DMS 273 (cell line): ENCODE measurements around the gene ACP5.
"Not testable (repeated sequence)": the region's sequence is repeated elsewhere in the genome, so short reads cannot be mapped to it uniquely, and the experiment has no call there.

Experiments used
- DNase-seq: peaks from one replicate; lab custom pipeline; 2025; ENCODE audit not compliant: unreplicated experiment; lab: John Stamatoyannopoulos, UW

Gene ACP5

DNA sequence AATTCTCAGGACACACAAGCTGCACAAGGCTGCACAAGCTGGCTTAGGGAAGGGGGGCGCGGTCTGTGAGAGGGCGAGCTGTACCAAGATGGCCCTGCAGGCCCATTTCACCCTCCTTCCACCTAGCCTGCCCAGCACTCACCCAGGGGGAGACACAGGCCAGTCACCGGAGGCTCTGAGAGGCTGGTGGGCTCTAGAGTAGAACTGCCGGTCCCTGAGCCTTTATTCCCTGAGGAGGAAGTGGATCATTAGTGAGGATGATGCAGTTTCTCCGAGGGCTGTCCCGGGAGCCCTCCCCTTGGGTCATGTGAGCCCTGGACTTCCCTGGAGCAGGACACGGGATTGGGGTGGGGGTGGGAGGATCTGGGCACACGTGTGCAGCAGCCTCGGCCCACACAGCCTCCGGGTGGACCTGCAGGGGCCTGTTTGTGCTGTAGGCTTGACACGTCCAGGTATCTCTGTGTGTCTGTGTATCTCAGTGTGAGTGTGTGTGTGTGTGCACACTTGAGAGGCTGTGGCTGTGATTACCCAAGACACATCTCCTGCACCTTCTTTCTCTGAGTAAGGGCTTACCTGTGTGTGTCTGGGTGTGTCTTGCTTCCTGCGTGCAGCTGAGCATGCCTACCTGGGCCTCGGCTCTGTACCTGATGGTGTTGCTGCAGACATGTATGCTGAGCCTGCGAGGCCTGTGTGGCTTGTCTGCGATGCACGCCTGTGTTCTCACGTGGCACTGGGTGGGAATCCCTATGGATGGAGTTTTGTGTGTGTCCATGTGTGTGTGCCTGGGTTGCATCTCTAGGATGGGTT is at the start of gene ACP5:
Gene ACP5, minus strand, starts transcription at position 195 of the 807 bp plus-strand sequence. CDS start 328 bp downstream, outside the sequence.
- DNase-seq, result no peak

- DNase-seq, result no peak
These were observed 48.8 kb upstream of the ACP5 start for GRCh38 chr19:11626252-11626651.

- DNase-seq, result no peak
These were observed 46.6 kb upstream of the ACP5 start for GRCh38 chr19:11624069-11624463.

DNA sequence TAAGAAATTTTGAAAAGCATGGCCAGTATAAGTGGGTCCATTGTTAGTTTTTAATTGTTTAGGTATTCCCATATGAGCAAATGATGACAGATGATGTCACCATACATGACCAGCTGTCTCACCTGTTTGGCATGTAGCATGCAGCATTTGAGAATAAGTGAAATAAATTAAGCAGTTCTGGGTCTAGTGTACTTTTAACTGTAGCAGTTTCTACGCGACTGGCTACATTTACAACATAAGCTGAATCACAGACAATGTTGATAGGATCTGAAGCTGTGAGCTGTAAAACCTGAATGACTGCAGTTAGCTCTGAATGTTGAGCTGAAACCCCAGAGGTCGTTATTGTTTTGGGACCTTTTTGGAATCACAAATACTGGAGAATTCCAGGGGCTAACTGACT is 45.0 kb upstream of the ACP5 start:
- DNase-seq, result not testable (repeated sequence)

DNA sequence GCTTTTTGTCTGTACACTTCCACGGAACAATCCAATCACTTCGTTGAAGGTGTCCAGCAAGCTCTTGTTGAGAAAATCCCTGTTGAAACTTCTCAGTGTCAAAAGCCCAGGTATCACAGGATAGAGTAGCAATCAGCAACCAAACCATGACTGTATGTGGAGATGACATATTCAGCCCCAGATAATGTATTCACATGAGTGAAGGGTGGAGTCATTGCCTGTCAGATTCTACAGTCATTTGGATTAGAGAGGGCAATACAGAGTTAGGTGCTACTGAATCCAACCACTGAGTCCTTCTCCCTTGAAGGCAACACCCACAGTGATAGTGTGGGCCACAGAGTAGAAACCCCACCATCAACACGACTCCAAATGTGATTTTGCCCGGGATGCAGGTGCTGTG is 43.1 kb upstream of the ACP5 start:
- no peak for DNase-seq

- DNase-seq, result peak; percentile 19
These were observed 40.0 kb upstream of the ACP5 start for GRCh38 chr19:11617180-11618062.

- DNase-seq, result no peak
These were observed 35.5 kb upstream of the ACP5 start for GRCh38 chr19:11612816-11613511.

DNA sequence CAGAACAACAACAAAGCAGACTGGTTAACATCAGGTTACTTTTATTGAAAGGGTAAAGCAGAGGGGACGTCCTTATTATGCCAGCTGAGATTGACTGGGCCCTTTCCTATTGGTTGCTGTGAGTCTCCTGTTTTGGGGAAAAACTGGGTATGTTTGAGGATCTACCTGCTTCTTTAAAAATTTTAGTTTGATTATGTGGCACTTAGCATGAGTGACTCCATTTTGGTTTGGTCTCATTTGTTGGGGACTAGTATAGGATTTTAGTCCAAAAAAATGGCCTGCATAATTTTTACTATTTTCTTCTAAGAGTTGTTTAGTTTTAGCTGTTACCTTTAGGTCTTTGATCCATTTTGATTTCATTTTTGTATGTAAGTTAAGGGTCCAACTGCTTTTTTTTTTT is 34.3 kb upstream of the ACP5 start:
- no peak for DNase-seq

DNA sequence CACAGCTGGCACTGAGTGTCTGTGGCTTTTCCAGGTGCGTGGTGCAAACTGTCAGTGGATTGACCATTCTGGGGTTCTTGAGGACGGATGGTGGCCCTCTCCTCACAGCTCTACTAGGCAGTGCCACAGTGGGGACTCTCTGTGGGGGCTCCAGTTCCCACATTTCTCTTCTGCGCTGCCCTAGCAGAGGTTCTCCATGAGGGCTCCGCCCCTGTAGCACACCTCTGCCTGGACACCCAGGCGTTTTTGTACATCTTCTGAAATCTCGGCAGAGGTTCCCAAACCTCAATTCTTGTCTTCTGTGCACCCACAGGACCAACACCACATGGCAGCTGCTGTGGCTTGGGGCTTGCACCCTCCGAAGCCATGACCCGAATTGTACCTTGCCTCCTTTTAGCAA is 29.0 kb upstream of the ACP5 start:
- DNase-seq, result peak; percentile 22

GRCh38 chr19:11599704-11600103 is 22.3 kb upstream of the ACP5 start:
- DNase-seq, result not testable (repeated sequence)

DNA sequence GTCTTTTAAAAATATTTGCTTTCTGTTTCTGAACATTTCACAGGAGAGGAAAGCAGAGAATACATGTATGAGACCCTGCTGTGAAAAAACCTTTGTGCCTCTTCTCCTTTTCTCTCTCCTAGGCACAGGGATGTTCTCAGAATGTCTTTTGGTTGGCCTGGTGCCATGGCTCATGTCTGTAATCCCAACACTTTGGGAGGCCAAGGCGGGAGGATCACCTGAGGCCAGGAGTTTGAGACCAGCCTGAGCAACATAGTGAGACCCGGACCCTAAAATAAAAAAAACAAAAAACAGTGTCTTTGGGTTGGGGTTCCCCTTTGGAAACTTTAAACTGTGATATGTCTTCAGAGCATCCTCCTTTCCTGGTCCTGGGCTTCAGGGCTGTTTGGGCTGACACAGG is 21.3 kb upstream of the ACP5 start:
- no peak for DNase-seq

DNA sequence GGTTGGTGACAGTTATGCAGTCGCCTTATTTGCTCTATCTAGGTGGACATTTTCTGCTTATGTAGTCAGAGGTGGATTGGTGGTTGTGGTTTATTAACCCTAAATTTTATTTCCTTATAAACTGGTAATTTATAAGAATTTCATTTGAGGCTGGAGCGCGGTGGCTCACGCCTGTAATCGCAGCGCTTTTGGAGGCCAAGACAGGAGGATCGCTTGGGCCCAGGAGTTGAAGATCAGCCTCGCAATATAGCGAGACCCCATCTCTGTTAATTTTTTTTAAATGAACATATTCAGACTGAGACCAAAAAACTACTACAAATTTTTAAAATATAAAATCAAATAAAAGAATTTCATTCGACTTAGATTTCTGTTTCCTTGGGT is 20.6 kb upstream of the ACP5 start:
- no peak for DNase-seq

DNA sequence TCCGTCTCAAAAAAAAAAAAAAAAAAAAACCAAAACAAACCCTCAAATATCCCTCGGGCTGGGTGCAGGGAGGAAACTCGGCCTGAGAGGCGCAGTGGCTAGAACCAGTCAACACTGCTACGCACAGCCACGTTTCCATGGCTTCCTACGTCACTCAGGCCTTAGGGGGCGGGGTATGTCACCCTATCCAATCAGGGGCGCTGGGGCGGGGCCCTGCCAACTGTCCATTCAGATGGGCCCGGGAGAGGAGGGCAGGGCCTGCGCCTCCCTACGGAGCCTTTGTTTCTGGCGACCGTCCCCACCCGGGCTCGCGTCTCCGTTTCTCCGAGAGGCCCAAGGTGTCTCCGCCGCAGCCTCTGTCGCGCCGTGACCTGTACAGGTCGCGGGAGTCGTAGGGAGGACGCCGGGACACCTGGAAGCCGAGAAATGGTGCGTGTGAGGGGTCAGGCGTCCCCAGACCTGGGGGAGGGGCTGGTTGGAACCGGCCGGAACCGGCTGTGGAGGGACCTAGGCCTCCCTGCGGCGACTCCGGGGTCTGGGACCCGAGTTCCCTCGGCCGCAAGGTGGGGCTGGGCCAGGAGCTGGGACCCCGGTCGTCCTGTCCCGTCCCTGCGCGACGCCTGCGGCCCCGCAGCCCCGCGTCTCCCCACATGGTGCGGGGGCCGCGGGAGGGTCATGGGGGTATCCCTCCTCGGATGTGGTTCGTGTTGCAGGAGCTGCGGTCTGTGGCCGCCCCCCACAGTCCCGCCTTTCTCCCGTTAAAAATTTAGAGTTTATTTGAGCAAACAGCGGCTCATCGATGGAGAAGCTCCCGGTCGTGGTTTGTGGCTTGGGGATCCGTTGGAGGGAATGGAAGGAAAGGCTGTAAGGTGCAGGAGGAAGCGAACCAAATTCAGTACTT is 20.0 kb upstream of the ACP5 start, which contains the start of gene ZNF627:
Gene ZNF627, plus strand, starts transcription at position 282 of the 901 bp plus-strand sequence. Its CDS starts 145 bp downstream, at position 427.
- peak; percentile 99 for DNase-seq

DNA sequence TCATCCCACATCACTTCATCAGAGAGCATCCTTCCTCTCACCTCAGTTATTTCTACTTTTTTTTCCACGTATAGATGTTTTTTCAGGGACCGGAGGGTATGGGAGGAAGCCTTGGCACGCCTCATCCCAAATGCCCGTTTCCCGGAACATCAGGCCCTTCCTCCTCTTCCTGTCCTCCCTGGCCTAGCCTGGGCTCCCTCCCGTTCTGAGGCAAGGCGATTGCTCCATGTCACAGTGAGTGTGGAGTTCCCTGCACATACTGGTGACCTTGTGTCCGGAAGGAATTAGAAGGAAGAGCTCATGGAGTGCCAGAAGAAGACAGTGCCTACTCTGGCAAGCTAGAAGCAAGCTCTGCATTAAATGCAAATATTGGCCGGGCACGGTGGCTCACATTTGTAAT is 18.7 kb upstream of the ACP5 start:
- DNase-seq, result no peak

DNA sequence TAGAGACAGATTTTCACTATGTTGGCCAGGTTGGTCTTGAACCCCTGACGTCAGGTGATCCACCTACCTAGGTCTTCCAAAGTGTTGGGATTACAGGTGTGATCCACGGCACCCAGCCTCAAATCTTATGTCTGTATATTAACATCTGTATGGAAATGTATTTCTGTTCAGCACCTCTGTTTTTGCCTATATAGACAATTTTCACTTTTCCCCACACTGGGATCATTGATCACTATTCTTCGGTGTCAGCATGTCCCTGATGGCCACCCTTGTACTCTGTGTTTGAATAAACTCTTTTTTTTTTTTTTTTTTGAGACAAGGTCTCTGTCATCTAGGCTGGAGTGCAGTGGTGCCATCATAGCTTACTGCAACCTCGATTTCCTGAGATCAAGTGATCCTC is 16.6 kb upstream of the ACP5 start:
- DNase-seq, result no peak

GRCh38 chr19:11587975-11588631 is 10.7 kb upstream of the ACP5 start:
- no peak for DNase-seq

DNA sequence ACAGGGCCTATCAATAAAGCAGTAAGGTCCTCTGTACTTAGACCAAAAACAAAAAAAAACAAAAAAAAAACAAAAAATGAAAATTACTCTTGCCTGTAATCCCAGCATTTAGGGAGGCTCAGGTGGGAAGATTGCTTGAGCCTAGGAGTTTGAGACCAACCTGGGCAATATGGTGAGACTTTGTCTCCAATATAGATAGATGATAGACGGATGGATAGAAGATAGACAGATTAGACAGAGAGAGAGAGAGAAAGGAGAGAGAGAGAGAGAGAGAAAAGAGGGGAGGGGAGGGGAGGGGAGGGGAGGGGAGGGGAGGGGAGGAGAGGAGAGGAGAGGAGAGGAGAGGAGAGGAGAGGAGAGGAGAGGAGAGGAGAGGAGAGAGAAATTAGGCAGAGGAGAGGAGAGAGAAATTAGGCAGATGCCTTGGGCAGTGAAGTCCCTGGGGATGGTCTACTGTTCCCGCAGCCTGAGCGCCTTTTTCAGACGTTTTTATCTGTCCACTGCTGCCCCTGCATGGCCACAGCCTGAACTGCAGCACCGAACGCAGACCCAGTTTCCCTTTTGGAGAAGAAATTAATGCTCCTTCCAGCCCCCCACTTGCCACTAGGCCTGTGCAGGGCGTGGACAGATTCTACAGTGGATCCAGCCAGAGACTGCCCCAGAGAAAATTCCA is 10.0 kb upstream of the ACP5 start:
- DNase-seq, result peak; percentile 89

DNA sequence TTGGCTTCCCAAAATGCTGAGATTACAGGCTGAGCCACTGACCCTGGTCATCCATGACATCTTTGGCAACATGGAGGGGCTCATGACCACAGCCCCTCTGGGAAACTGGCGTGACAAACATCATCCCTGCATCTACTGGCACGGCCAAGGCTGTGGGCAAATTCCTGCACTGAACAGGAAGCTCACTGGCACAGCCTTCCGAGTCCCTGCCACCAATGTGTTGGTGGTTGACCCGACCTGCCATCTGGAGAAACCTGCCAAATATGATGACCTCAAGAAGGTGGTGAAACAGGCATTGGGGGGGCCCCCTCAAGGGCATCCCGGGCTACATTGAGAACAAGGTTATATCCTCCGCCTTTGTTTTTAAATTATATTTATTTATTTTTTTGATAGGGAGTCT is 8.9 kb upstream of the ACP5 start:
- no peak for DNase-seq

DNA sequence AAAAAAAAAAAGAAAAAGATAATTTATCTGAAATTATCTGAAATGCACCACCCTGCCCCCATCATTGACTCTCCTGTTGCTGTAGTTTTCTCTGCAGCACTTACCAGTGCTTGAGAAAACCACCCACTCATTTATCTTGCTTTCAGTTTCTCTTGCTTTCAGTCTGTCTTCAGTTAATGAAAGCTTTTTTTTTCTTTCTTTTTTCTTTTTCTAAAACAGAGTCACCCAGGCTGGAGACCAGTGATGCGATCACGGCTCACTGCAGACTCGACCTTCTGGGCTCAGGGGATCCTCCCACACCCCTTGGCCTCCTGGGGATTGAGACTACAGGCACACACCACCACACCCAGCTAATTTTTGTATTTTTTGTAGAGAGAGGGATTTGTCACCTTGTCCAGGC is 4.3 kb upstream of the ACP5 start:
- no peak for DNase-seq
